LNCaP clone FGC (cell line): ENCODE data around the gene MRGPRF.

Experiments used
- DNase-seq: peaks from one replicate; pipeline ENCODE4 v3.0.0-alpha.2; 2011; ENCODE audit warnings: low read depth
- H3K4me3 ChIP-seq: 2 replicates; pipeline ENCODE4 v1.5.1; 2011; ENCODE audit warnings: mild to moderate bottlenecking, low read depth, low read length, control low read depth
- CTCF ChIP-seq: IDR thresholded peaks from 2 replicates; pipeline ENCODE4 v1.5.1; 2012; ENCODE audit warnings: mild to moderate bottlenecking; ENCODE audit not compliant: control insufficient read depth, insufficient read depth; ENCODE audit errors: extremely low read depth

MRGPRF gene

DNA sequence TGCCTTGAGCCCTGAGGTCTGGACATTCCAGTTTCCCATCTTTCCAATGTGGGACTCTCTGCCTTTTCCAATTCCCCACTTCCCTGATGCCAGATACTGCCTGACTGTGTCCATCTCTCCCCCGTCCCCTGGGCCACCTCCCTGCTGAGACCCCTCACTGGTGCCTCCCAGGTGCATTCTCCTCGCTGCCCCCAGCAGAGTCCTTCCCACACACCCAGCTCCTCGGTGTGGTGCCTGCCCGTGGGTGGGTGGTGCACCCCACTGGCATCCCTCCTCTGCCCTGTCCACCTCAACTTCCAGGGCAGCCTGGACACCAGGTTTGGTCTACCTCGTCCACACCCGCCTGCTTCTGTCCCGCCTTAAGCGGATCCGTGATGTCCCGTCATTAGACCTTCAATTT is 4.9 kb upstream of the MRGPRF start:
- no peak overlapping the region for H3K4me3 ChIP-seq
- no peak for DNase-seq
- TF ChIP-seq CTCF = no peak

GRCh38 chr11:69014898-69015549 is 2.0 kb upstream of the MRGPRF start:
- DNase-seq = no peak
- H3K4me3 ChIP-seq = no peak overlapping the region
- TF ChIP-seq CTCF = no peak

GRCh38 chr11:69014084-69014851 is 1.2 kb upstream of the MRGPRF start:
- no peak for DNase-seq
- H3K4me3 ChIP-seq = no peak overlapping the region
- TF ChIP-seq CTCF = no peak

GRCh38 chr11:69012092-69013008 is 696 bp downstream of the MRGPRF start:
- H3K4me3 ChIP-seq = no peak overlapping the region
- TF ChIP-seq CTCF = no peak
- DNase-seq = no peak

DNA sequence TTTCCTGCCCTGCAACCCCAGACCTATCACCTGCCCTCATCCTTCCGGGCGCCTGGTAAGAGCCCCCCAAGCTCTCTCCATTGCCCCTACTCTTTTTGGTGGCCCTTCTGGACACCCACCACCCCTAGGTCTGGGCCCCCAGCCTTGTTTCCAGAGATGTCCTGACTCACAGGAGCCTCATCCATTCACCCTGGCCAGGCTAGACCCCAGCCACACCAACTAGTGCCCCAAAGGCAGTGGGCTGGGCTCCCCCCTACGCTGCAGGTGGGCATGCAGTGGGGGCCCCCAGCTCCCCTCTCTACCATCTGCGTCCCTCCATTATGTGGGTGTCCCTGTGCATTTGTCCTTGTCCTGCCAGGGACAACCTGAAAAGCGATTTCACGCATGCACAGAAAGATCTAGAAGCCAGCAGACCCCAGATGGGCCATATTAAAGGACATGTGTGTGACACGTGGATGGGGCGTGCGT is 1.4 kb downstream of the MRGPRF start:
- no peak overlapping the region for H3K4me3 ChIP-seq
- no peak for TF ChIP-seq CTCF
- DNase-seq = no peak

DNA sequence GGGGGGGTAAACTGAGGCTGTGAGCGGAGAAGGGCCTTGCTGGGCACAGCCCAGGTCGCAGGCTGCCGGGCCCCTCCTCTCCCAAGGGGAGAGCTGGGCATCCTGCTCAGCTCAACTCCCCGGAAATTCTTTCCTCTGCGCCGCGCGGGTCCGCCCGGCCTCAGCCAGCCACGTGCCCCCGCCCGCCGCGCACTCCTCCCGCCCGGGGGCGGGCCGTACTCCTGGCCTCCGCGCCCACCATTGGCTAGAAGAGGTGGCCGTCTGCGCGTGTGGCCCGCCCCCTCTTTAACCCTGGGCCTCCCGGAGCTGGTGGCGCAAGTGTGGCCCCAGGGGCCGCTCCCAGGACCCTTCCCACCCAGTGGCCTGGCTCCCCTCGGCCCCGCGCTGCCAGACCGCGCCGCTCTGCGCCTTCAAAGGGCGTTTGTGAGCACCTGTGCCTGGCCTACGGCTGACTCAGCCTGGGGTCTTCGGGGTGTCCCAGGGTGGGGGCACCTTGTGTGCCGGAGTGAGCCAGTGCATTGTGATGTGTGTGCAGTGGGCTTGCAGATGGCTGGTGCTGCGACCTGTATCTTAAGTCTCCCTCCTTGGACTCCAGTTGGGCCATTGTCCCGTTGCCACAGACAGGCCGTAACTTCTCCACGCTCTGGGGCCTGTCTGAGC is 2.0 kb downstream of the MRGPRF start:
- H3K4me3 ChIP-seq = no peak overlapping the region
- TF ChIP-seq CTCF = no peak
- no peak for DNase-seq
